ENCODE data around the gene SYT2. TPM values are rescaled to one million over a fixed set of nuclear protein-coding genes. Genes with fewer than 3 reads are reported as not detected.

Gene SYT2
- total RNA-seq, 2 donors from 2014 or later = not detected

- Mint-ChIP-seq H3K36me3 (no peaks in the 10 kb centered on the region), H3K9me3 (no peaks in the 10 kb centered on the region), H3K27ac (no peak overlapping the region)
- DNase-seq (ENCODE audit: low spot score in 2 of 2) (no peak), ATAC-seq (no peak)
Observed at GRCh38 chr1:202600432-202601041, 109.7 kb downstream of the SYT2 start.

DNA sequence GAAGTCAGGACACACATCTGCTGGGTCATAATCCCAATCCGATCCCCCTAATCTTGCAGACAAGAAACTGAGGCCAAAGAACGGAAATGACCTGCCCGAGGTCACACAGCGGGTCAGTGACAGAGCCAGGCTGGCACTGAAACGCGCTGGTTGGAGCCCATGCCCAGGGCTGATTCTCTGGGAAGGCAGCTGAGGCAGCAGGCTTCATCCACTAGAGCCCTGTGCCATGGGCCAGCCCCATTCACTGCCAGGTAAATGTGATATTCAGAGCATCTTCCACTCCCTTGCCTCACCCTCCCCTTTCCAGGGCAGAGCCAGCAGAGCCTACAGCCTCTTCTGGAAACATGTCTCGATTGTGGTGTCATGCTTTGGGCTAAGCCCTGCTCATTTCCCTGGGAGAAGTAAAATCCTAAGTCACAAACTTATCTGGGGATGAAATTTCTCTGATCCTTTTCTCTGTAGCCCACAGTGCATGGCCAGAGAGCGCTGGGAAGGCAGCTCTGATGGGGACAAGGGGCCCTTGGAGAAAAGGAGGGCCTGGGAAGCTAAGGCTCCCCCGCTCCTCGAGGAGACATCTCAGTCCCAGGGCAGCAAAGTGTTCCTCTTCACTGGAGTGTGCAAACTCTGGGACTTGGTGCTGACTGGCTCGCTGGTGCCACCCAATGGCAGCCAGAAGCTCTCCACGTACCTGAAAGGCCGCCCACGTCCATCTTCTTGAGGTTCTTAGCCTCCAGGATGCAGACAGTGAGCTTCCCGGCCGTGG is 110.4 kb downstream of the SYT2 start:
- H3K9me3 Mint-ChIP-seq = no peaks in the 10 kb centered on the region
- no peaks in the 10 kb centered on the region for H3K36me3 Mint-ChIP-seq
- no peak overlapping the region for H3K27ac Mint-ChIP-seq
- ATAC-seq = peak; percentile 56 to 76
- peak in 1 of 2 donors; percentile 36 for DNase-seq (ENCODE audit: low spot score in 2 of 2)

DNA sequence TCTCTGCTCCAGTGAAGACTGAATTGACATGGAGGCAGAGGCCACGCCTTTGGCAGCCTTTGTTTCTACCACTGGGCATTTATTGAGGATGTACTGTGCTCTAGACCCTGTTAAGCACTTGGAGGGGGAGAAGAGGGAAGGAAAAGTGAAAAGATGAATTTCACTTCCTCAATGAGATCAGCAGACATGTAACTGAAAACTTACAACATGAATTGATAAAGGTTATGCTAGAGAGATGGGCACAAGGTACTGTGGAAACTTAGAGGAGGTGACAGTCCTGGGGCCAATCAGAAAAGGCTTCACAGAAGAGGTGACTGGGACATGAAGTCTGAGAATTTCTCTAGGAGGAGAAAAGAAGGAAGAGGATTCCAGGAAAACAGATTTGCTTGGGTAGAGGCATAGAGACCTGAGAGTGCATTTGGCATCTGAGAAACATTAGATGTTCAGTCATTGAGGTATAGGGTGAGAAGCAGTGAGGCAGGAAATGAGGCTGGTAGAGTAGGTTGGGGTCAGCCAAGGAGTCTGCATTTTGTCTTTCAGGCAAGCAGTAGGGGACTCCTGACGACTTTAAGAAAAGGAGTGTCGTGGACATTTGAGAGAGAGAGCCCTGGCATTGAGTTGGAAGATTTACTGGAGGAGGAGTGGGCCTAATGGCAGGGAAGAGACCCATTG is 113.0 kb downstream of the SYT2 start:
- no peak for DNase-seq (ENCODE audit: low spot score in 2 of 2)
- peak overlapping the region in 1 of 2 donors; percentile 22 for H3K27ac Mint-ChIP-seq
- H3K36me3 Mint-ChIP-seq = no peaks in the 10 kb centered on the region
- H3K9me3 Mint-ChIP-seq = no peaks in the 10 kb centered on the region
- no peak for ATAC-seq

DNA sequence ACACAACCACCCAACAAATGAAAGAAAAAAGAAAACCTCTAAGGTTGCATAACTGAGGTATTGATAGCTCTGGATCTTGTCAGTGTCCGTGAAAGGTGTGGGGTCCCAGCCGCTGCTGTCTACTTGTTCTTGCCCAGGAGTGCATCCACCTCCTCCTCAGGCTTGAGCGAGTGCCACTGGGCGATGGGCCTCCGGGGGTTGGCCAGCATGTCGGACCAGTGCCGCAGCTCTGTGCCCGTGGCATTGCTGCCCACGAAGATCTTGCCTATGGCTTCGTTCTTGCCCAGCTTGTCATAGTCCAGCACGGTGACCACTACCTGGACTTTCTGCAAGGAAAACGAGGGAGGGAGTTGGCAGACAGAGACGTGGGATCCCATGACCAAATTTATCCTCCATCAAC is 113.6 kb downstream of the SYT2 start:
- H3K36me3 Mint-ChIP-seq = no peaks in the 10 kb centered on the region
- ATAC-seq = no peak
- no peak for DNase-seq (ENCODE audit: low spot score in 2 of 2)
- H3K27ac Mint-ChIP-seq = no peak overlapping the region
- H3K9me3 Mint-ChIP-seq = no peaks in the 10 kb centered on the region

DNA sequence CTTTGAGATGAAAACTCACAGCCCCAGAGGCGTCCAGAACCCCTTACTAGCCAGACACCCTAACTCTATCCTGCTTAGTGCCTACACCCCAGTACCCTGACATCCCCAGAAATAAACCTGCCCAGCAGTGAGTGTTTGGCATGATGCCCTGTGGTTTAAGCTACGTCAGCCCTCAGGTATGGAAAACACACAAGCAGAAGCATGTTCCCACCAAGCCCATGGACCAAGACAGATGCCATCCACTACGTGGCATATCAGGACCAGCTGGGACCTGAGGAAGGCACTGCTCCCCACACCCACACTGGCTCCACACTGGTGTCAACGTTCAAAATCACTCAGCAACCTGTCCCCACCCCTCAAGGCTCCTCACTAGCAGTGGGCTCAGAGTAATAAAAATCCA is 116.4 kb downstream of the SYT2 start:
- DNase-seq (ENCODE audit: low spot score in 2 of 2) (no peak), ATAC-seq (no peak)
- peak overlapping the region in 1 of 2 donors; percentile 31 for H3K27ac Mint-ChIP-seq
- H3K36me3 Mint-ChIP-seq = no peaks in the 10 kb centered on the region
- no peaks in the 10 kb centered on the region for H3K9me3 Mint-ChIP-seq

GRCh38 chr1:202592146-202592545 is 118.1 kb downstream of the SYT2 start:
- Mint-ChIP-seq H3K9me3 (no peaks in the 10 kb centered on the region), H3K36me3 (no peaks in the 10 kb centered on the region), H3K27ac (no peak overlapping the region)
- no peak for DNase-seq (ENCODE audit: low spot score in 2 of 2)
- ATAC-seq = no peak

DNA sequence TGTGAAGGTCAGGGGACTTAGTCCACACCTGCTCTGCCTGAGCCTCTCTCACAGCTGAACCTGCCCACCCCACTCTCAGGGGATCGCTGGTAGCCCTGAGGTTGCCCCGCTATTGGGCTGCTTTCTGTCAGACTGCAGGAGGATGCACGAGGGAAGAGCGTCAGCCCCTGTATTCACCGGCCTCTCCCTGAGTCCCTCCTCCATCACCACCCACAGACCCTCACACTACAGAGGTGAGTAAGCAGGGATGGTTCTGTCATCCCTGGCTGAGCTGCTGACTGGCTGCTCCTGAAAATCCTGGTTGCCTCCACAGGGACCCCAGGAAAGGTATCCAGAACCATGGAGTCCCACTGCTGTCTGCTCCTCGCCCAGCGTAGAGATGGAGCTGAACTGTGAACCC is 118.7 kb downstream of the SYT2 start:
- no peaks in the 10 kb centered on the region for H3K9me3 Mint-ChIP-seq
- no peak for ATAC-seq
- DNase-seq (ENCODE audit: low spot score in 2 of 2) = no peak
- H3K36me3 Mint-ChIP-seq = no peaks in the 10 kb centered on the region
- peak overlapping the region in 1 of 2 donors; percentile 79 for H3K27ac Mint-ChIP-seq

- H3K9me3 Mint-ChIP-seq = no peaks in the 10 kb centered on the region
- peak overlapping the region in 1 of 2 donors; percentile 79 for H3K27ac Mint-ChIP-seq
- H3K36me3 Mint-ChIP-seq = no peaks in the 10 kb centered on the region
- ATAC-seq = no peak
- DNase-seq (ENCODE audit: low spot score in 2 of 2) = no peak
Observed at GRCh38 chr1:202590975-202591411, 119.3 kb downstream of the SYT2 start.

- no peaks in the 10 kb centered on the region for H3K9me3 Mint-ChIP-seq
- DNase-seq (ENCODE audit: low spot score in 2 of 2) (no peak), ATAC-seq (no peak)
- peak overlapping the region in 1 of 2 donors; percentile 33 for H3K27ac Mint-ChIP-seq
- no peaks in the 10 kb centered on the region for H3K36me3 Mint-ChIP-seq
Observed at GRCh38 chr1:202590126-202590525, 120.1 kb downstream of the SYT2 start.

DNA sequence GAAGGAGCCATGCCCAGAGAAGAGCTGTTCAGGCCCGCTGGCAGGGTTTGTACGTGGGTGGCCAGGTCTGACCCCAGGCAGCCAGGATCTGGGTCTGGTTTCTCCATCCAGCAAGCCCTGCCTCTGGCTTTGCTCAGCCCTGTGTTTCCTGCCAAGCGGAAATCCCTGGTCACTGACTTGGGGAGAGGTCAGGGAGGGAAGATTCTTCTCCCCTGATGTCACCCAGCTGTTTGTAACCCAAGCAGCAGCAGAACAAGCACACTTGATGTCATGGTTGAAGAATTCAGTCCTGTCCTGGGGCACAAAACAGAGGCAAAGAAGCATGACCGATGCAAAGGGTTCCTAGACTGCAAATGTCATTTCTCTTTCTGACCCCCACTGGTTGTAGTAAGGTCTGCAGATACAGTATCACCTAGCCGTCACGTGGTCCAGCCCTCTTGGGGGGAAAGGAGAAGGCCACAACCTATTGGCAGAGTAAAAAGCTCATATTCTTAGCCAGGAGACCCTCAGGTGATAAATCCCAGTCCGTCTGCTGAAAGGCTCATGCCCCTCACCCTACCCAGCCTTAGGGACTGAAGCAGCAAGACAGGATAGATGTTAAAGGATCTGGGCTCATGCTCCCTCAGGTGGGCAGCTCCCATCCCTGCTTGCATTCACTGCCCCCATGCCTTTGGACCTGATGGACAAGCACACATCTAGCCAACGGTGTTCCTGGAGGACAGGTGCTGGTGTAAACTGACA is 120.9 kb downstream of the SYT2 start:
- no peak for ATAC-seq
- H3K27ac Mint-ChIP-seq = no peak overlapping the region
- H3K9me3 Mint-ChIP-seq = no peaks in the 10 kb centered on the region
- no peak for DNase-seq (ENCODE audit: low spot score in 2 of 2)
- no peaks in the 10 kb centered on the region for H3K36me3 Mint-ChIP-seq

DNA sequence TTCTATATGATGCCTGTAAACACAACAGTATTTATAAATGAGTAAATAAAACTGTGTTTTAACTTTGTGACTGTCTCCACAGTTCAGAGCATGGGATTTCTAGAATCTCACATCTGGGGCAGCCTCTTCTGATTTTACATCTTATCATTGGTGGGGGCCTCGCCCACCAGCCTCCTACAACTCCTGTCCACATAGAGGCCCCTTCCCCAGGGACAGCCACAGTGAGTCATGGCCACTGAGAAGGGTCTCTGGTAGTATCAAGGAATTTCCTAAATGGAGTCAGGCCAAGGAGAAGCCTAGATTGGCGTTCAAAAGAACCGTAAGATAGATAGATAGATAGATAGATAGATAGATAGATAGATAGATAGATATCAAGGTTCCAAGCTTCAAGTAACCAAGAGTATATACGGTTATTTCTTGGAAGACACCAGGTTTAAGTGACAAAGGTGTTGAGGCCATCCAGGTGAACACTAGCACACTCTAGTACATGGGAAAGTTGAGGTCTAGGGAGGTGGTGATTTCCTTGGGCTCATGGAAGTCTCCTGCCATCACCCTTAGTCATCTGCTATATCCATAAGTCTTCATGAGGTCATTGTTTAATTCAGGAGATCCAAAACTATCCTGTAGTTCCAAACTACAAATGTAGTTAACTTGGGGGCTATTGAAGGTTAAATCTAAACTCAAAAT is 121.6 kb downstream of the SYT2 start:
- Mint-ChIP-seq H3K36me3 (no peaks in the 10 kb centered on the region), H3K27ac (no peak overlapping the region), H3K9me3 (no peaks in the 10 kb centered on the region)
- ATAC-seq (no peak), DNase-seq (ENCODE audit: low spot score in 2 of 2) (no peak)

GRCh38 chr1:202587859-202588485 is 122.3 kb downstream of the SYT2 start:
- DNase-seq (ENCODE audit: low spot score in 2 of 2) (no peak), ATAC-seq (no peak)
- Mint-ChIP-seq H3K9me3 (no peaks in the 10 kb centered on the region), H3K36me3 (no peaks in the 10 kb centered on the region), H3K27ac (no peak overlapping the region)

- no peak overlapping the region for H3K27ac Mint-ChIP-seq
- no peak for ATAC-seq
Observed at GRCh38 chr1:202586871-202587270, 123.4 kb downstream of the SYT2 start.

DNA sequence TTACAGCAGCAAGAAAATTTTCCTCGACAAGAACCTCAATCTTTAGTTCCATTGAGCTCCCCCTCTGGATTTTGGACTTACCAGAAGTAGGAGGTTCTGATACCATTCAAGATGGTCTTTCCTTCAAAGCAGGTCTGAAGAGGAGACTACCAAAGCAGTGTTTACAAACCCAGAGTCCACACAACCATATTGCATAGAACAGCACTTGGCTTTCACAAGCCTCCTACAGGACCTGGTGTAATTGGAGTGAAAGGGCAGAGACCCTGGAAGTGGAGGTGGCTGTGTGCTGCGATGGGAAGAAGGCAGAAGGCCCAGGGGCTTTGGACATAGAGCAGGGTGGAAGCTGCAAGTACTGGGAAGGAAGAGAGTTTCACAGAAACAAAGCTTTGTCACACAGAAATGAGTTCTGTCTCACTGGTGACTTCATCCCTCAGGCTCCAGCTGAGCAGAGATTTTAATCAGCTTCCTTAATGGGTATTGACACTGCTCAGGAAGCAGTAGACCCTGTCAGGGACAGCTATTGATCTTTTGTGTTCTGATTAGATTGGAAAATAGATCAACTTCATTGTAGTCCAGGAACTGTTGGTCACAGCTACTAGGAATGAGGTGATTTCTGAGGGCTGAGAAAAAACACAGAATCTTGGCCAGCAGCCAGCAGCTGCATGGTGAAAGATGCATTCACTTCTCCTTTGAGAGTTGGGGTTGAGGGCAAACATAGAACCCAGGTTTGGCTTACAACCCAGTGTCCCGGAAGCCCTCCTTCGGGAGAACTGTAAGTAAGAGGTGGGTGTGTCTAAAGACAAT is 124.0 kb downstream of the SYT2 start:
- H3K36me3 Mint-ChIP-seq = peaks cover 0 to 10% of the 10 kb centered on the region in 2 donors
- H3K27ac Mint-ChIP-seq = no peak overlapping the region
- ATAC-seq (no peak), DNase-seq (ENCODE audit: low spot score in 2 of 2) (no peak)
- no peaks in the 10 kb centered on the region for H3K9me3 Mint-ChIP-seq

More at GRCh38 chr1:202586871-202587270, 123.4 kb downstream of the SYT2 start:
- H3K9me3 Mint-ChIP-seq = no peaks in the 10 kb centered on the region
- H3K36me3 Mint-ChIP-seq = peaks cover 0 to 3% of the 10 kb centered on the region in 2 donors
- DNase-seq (ENCODE audit: low spot score in 2 of 2) = no peak

DNA sequence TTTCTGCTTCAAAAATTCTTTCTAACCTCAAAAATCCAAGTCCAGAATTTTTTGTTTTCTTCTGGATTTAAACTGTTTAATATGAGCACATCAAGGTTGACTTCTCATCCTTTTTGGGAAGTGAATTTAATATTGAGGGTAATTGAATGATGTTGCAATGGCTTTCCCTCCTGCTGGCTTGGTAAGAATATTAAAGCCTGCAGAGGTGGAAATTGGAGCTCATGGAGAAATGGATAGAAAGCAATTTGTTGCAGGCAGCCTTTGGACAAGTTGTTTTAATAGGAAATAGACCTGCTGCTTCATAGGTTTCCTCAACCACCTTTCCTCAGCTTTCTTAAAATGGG is 124.7 kb downstream of the SYT2 start:
- Mint-ChIP-seq H3K36me3 (peaks cover 0 to 15% of the 10 kb centered on the region in 2 donors), H3K9me3 (no peaks in the 10 kb centered on the region), H3K27ac (no peak overlapping the region)
- ATAC-seq (no peak), DNase-seq (ENCODE audit: low spot score in 2 of 2) (no peak)

Measured in activated naive CD4-positive, alpha-beta T cell treated with anti-CD3 and anti-CD28 coated beads, Interleukin-2, amount 50 U/mL, for 72 hours (primary cell).